HEK293 (cell line): Measurements from ENCODE around the gene PYGO2.

Experiments used
- CTCF ChIA-PET: fragments of 350-600 bp; formaldehyde crosslinking; extraction: SDS; loops from one replicate; lab custom pipeline; 2021; ENCODE audit warnings: antibody characterized with exemption; lab: Yijun Ruan, JAX
- POLR2A ChIA-PET: fragments of 300-600 bp; formaldehyde crosslinking; extraction: SDS; loops from one replicate; lab custom pipeline; 2020; ENCODE audit warnings: antibody characterized with exemption, inconsistent platforms; lab: Yijun Ruan, JAX
- H3K27ac ChIP-seq: fragments of 200-500 bp; sonication (Bioruptor generic); 2 replicates; pipeline ENCODE4 v1.5.1; 2014; ENCODE audit warnings: low read depth, low read length, control low read depth, inconsistent platforms; ENCODE audit errors: extremely low read depth
- H3K36me3 ChIP-seq, 2 experiments: fragments of 200-500 bp in 1 of 2; sonication (Bioruptor generic) in 1 of 2; 1 replicate in 1 of 2; 2 replicates in 1 of 2; pipeline ENCODE4 v1.5.1; 2014 to 2017; ENCODE audit warnings: inconsistent platforms in 2 of 2, low read length in 2 of 2; ENCODE audit not compliant: control insufficient read depth in 2 of 2, insufficient read depth in 1 of 2
- H3K4me1 ChIP-seq: fragments of 200-500 bp; sonication (Bioruptor generic); 2 replicates; pipeline ENCODE4 v1.5.1; 2014; ENCODE audit warnings: mild to moderate bottlenecking, low read length, inconsistent platforms; ENCODE audit not compliant: control insufficient read depth, insufficient read depth
- H3K4me3 ChIP-seq: 2 replicates; pipeline ENCODE4 v1.5.1; 2011; ENCODE audit warnings: low read depth, mild to moderate bottlenecking, control low read depth, low read length, moderate library complexity
- H3K9me3 ChIP-seq: fragments of 200-500 bp; sonication (Bioruptor generic); 2 replicates; pipeline ENCODE4 v1.5.1; 2014; ENCODE audit warnings: low read depth, low read length, inconsistent platforms; ENCODE audit not compliant: control insufficient read depth, insufficient read depth
- BCL11B ChIP-seq: fragments of 450-650 bp; formaldehyde crosslinking; IDR thresholded peaks from 2 replicates; pipeline ENCODE4 v1.5.1; 2016; ENCODE audit warnings: low read depth, missing biosample characterization, missing genetic modification characterization
- HIC1 ChIP-seq: fragments of 450-650 bp; formaldehyde crosslinking; IDR thresholded peaks from 2 replicates; pipeline ENCODE4 v1.5.1; 2016; ENCODE audit warnings: missing biosample characterization, missing genetic modification characterization
- KLF1 ChIP-seq: fragments of 450-650 bp; formaldehyde crosslinking; IDR thresholded peaks from 2 replicates; pipeline ENCODE4 v1.5.1; 2016; ENCODE audit warnings: missing biosample characterization, missing genetic modification characterization
- KLF10 ChIP-seq: fragments of 450-650 bp; IDR thresholded peaks from 2 replicates; pipeline ENCODE4 v1.5.1; 2018; ENCODE audit warnings: missing biosample characterization, mild to moderate bottlenecking, missing genetic modification characterization
- TSHZ1 ChIP-seq: fragments of 450-650 bp; formaldehyde crosslinking; IDR thresholded peaks from 2 replicates; pipeline ENCODE4 v1.5.1; 2016; ENCODE audit warnings: missing biosample characterization, missing genetic modification characterization, borderline replicate concordance
- ZNF202 ChIP-seq: fragments of 450-650 bp; formaldehyde crosslinking; IDR thresholded peaks from 2 replicates; pipeline ENCODE4 v1.5.1; 2016; ENCODE audit warnings: missing biosample characterization, missing genetic modification characterization, borderline replicate concordance
- ZNF280D ChIP-seq: fragments of 450-650 bp; formaldehyde crosslinking; IDR thresholded peaks from 2 replicates; pipeline ENCODE4 v1.5.1; 2016; ENCODE audit warnings: missing biosample characterization, missing genetic modification characterization

The PYGO2 gene

GRCh38 chr1:155005076-155006011, 43.8 kb upstream of the PYGO2 start:
- Histone ChIP-seq H3K27ac (peak overlapping the region; percentile 87; the same call in 1 of the 2 replicates), H3K4me3 (no peak overlapping the region)

More at GRCh38 chr1:155005076-155006011, 43.8 kb upstream of the PYGO2 start:
- POLR2A ChIA-PET = interaction anchor here (1.5 to 2.1 kb wide), 2 partner anchors 12 to 22 kb away, joined by 7 to 9 read pairs; partner anchors contain the start of gene FLAD1
- Histone ChIP-seq H3K4me1 (peaks cover 6% of the 10 kb centered on the region), H3K9me3 (no peaks in the 10 kb centered on the region), H3K36me3 (no peaks in the 10 kb centered on the region)
- TF ChIP-seq ZNF202 (tag by site-specific recombination) (no peak), KLF10 (no peak), BCL11B (0 out of 2 replicates have a peak, but pooled peaks have one; percentile 60), ZNF280D (no peak), TSHZ1 (tag by site-specific recombination) (no peak), KLF1 (tag by site-specific recombination) (0 out of 2 replicates have a peak, but pooled peaks have one; percentile 10), HIC1 (peak; percentile 32; the same call in 1 of the 2 replicates)
- CTCF ChIA-PET = interaction anchor here (1.2 to 3.5 kb wide), 3 partner anchors 12 to 80 kb away, joined by 3 to 30 read pairs (median 11); no protein-coding TSS in a partner anchor
